Smooth muscle cell (in vitro differentiated cells): ENCODE results near the gene GLIS1. TPM values are rescaled to one million over a fixed set of nuclear protein-coding genes. Genes with fewer than 3 reads are reported as not detected.

Experiments used
- DNase-seq: peaks from one replicate; lab custom pipeline; 2025; ENCODE audit not compliant: unreplicated experiment; lab: John Stamatoyannopoulos, UW
- H2AFZ ChIP-seq: fragments of 200-600 bp; sonication (generic); 2 replicates; pipeline ENCODE4 v1.6.0; 2016; ENCODE audit warnings: antibody characterized with exemption, low read depth, mild to moderate bottlenecking
- H3F3A ChIP-seq: fragments of 200-600 bp; sonication (generic); 2 replicates; pipeline ENCODE4 v1.6.0; 2017; ENCODE audit warnings: antibody characterized with exemption, low read depth
- H3K27ac ChIP-seq: fragments of 200-600 bp; sonication (generic); 2 replicates; pipeline ENCODE4 v1.5.1; 2016; ENCODE audit warnings: low read depth, mild to moderate bottlenecking
- H3K27me3 ChIP-seq: fragments of 200-600 bp; sonication (generic); 2 replicates; pipeline ENCODE4 v1.6.1; 2016; ENCODE audit warnings: low read depth, mild to moderate bottlenecking
- H3K36me3 ChIP-seq: fragments of 200-600 bp; sonication (generic); 2 replicates; pipeline ENCODE4 v1.5.1; 2016; ENCODE audit warnings: low read depth
- H3K4me1 ChIP-seq: fragments of 200-600 bp; sonication (generic); 2 replicates; pipeline ENCODE4 v1.5.1; 2016; ENCODE audit warnings: low read depth
- H3K4me2 ChIP-seq: fragments of 200-600 bp; sonication (generic); 2 replicates; pipeline ENCODE4 v1.6.0; 2016; ENCODE audit warnings: mild to moderate bottlenecking
- H3K4me3 ChIP-seq: fragments of 200-600 bp; sonication (generic); 2 replicates; pipeline ENCODE4 v1.5.1; 2016; ENCODE audit warnings: mild to moderate bottlenecking
- H3K79me2 ChIP-seq: fragments of 200-600 bp; sonication (generic); 2 replicates; pipeline ENCODE4 v1.6.0; 2016; ENCODE audit warnings: low read depth, mild to moderate bottlenecking
- H3K9ac ChIP-seq: fragments of 200-600 bp; sonication (generic); 2 replicates; pipeline ENCODE4 v1.6.0; 2016; ENCODE audit warnings: low read depth
- H3K9me3 ChIP-seq: fragments of 200-600 bp; sonication (generic); replicated peaks from 2 replicates; pipeline ENCODE4 v1.5.1; 2016; ENCODE audit warnings: low read depth
- H4K20me1 ChIP-seq: fragments of 200-600 bp; sonication (generic); 2 replicates; pipeline ENCODE4 v1.6.0; 2016; ENCODE audit warnings: low read depth
- CTCF ChIP-seq: fragments of 200-600 bp; sonication (generic); IDR thresholded peaks from 2 replicates; pipeline ENCODE4 v1.5.1; 2017; ENCODE audit warnings: borderline replicate concordance, mild to moderate bottlenecking, antibody characterized with exemption; ENCODE audit not compliant: insufficient read depth, poor library complexity, severe bottlenecking
- WGBS: methylation state at CpG from one replicate; pipeline ENCODE4 v1.1.7; 2016; ENCODE audit warnings: low lambda C conversion rate; 5-methylcytosine and 5-hydroxymethylcytosine counted together
- polyA plus RNA-seq: library from polyadenylated mRNA; unstranded; fragments of >200 nt; fragmentation: Nextera tagmentation; extraction: Ambion mirVana; gene quantifications from 2 replicates; pipeline ENCODE4 v1.2.1, GENCODE V29; 2016
- total RNA-seq: library from RNA; depleted of rRNA; stranded (reverse); fragments of >200 nt; gene quantifications from 2 replicates; pipeline ENCODE4 v1.2.3, GENCODE V29; 2014

Gene GLIS1
- total and polyA plus RNA-seq, 2 experiments from 2014 or later, result 0.36 to 4.9 TPM

- 76% methylated on average over 12 of the region's 12 CpGs for WGBS
These were observed 178.9 kb downstream of the GLIS1 start for GRCh38 chr1:53559854-53560580.

GRCh38 chr1:53559391-53559815 is 179.6 kb downstream of the GLIS1 start:
- Histone ChIP-seq H3K27me3 (no peaks in the 10 kb centered on the region), H3K4me2 (no peak overlapping the region), H3K36me3 (no peaks in the 10 kb centered on the region), H3K4me3 (no peak overlapping the region), H3K27ac (no peak overlapping the region), H3K9me3 (no peaks in the 10 kb centered on the region), H4K20me1 (no peaks in the 10 kb centered on the region), H2AFZ (no peak overlapping the region), H3F3A (peaks cover 8% of the 10 kb centered on the region), H3K79me2 (no peaks in the 10 kb centered on the region), H3K4me1 (no peaks in the 10 kb centered on the region), H3K9ac (no peak overlapping the region)
- 66% methylated on average over 9 of the region's 13 CpGs for WGBS
- no peak for DNase-seq
- no peak for TF ChIP-seq CTCF

More at GRCh38 chr1:53559854-53560580, 178.9 kb downstream of the GLIS1 start:
- no peaks in the 10 kb centered on the region for H4K20me1 ChIP-seq
- TF ChIP-seq CTCF, result no peak
- no peaks in the 10 kb centered on the region for H3K36me3 ChIP-seq
- H3K4me1 ChIP-seq, result no peaks in the 10 kb centered on the region
- H3K27me3 ChIP-seq, result no peaks in the 10 kb centered on the region
- DNase-seq, result no peak
- no peak overlapping the region for H3K27ac ChIP-seq
- no peaks in the 10 kb centered on the region for H3K79me2 ChIP-seq
- peaks cover 8% of the 10 kb centered on the region for H3F3A ChIP-seq
- H3K4me2 ChIP-seq, result no peak overlapping the region
- no peak overlapping the region for H2AFZ ChIP-seq
- H3K9ac ChIP-seq, result no peak overlapping the region
- H3K9me3 ChIP-seq, result no peaks in the 10 kb centered on the region
- no peak overlapping the region for H3K4me3 ChIP-seq

GRCh38 chr1:53558739-53559315 is 180.1 kb downstream of the GLIS1 start:
- 95% methylated on average over 5 of the region's 5 CpGs for WGBS
- Histone ChIP-seq H3K27me3 (no peaks in the 10 kb centered on the region), H3K79me2 (no peaks in the 10 kb centered on the region), H3K9ac (no peak overlapping the region), H3K4me2 (no peak overlapping the region), H3K4me1 (no peaks in the 10 kb centered on the region), H2AFZ (no peak overlapping the region), H4K20me1 (no peaks in the 10 kb centered on the region), H3K4me3 (no peak overlapping the region), H3K9me3 (no peaks in the 10 kb centered on the region), H3F3A (peaks cover 8% of the 10 kb centered on the region), H3K36me3 (no peaks in the 10 kb centered on the region), H3K27ac (no peak overlapping the region)
- TF ChIP-seq CTCF, result no peak
- DNase-seq, result no peak
